NCI-H774 (cell line): Measurements from ENCODE around the gene SUMF1.
"Not testable (repeated sequence)": the region's sequence is repeated elsewhere in the genome, so short reads cannot be mapped to it uniquely, and the experiment has no call there.

Experiments used
- DNase-seq: peaks from one replicate; lab custom pipeline; 2025; lab: John Stamatoyannopoulos, UW

SUMF1 gene

DNA sequence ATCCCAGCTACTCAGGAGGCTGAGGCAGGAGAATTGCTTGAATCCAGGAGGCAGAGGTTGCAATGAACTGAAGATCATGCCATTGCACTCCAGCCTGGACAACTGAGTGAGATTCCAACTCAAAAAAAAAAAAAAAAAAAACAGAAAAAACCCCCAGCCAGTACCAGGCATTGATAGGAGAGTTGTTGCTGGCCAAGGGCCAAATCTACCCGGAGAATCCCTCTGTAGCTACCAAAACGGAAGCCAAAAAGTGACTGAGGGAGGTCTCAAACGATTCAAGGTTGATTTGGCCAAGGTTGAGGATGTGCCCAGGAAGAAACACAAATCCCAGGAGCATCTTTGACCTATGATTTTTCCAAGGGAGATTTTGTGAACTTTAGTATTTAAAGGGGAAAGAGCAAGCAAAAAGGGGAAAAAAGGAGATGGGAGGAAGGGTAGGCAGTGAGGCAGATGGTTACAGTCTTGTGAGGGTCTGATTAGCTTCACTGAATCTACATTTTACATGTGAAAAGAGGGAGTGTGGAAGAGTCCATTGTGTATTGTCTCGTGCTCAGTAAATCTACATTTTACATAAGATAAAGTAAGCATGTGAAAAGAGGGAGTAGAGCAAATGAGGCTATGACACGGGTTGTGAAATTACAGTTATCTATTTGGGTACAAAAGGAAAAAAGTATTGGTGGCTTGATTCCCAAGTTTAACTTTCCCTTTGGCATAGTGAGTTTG, 131.1 kb downstream of the SUMF1 start:
- no peak for DNase-seq

GRCh38 chr3:4334548-4334947, 132.5 kb downstream of the SUMF1 start:
- DNase-seq, result no peak

DNA sequence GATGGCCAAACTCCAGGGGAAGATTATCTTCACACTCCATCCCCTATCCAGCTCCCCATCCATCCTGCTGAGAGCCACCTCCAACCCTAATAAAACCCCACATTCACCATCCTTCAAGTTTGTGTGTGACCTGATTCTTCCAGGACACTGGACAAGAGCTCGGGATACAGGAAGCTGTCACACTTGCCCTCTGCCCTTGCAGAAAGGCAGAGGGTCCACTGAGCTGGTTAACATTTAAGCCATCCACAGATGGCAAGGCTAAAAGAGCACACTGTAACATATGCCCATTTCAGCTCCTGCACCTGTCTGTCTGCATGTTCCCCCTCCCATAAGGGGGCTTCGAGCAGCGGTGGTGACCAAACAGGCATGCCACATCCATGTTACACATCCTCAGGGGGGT, 134.1 kb downstream of the SUMF1 start:
- DNase-seq, result no peak

DNA sequence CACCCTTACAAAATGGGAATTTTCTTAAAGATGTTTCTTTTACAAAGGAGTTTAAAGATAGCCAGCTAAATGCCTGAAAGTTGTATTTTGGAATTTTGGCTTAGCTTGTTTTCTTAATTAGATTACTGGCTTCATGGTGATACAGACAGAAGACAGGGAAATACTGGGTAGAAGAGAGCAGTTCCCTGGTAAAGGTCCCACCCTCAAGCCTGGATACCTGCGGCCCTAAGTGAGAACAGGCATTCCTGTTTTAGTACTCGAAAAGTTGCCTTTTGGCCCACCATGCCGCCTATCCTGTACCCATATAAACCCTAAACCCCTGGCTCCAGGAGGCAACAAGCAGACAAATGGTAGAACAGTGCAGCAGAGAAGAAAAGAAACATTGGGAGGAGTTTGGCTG, 134.5 kb downstream of the SUMF1 start:
- DNase-seq, result no peak

DNA sequence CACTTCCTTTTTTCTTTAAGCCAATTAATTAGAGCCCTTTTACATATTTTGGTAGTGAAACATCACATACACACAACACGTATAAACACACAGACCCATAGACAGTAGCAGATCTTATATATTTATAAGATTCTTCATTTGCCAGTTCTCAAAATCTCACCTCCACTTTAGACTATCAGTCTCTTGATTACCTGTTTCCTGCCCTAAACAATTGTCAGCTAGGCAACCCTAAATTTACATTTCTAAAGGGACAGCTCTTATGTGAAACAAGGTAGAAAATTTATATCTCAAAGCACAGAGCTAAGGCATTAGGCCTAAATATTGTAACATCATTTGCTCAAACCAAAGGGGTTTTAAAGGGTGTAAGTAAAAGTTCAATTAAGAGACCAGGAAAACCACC, 135.0 kb downstream of the SUMF1 start:
- no peak for DNase-seq

DNA sequence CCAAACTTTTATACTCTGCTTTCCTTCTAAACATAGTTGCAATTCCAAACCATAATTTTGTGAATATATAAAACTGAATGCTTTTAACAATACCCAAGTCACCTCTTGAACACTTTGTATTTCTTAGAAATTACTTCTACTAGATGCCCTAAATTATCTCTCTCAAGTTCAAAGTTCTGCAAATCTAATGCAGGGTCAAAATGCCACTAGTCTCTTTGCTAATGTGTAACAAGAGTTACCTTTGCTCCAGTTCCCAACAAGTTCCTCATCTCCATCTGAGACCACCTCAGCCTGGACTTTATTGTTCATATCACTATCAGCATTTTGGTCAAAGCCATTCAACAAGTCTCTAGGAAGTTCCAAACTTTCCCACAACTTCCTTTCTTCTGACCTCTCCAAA, 137.3 kb downstream of the SUMF1 start:
- DNase-seq, result not testable (repeated sequence)

DNA sequence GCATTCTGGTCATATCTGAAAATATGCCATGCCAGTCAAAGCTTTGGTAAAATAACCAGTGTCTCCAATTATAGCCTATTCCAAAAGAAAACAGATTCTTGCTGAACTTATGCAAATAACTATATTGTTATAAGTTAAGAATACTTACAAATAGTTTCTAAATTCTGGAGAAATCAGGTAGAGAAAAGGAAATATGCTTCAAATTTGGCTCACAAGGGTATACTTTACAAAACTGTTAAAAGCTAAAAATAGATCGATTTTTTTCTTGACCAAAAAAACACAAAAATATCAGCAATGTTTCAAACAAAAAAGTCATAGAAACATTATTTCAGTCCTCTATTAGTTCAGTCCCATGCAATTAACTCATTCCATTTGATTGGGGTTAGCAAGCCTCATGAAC, 140.2 kb downstream of the SUMF1 start:
- DNase-seq, result no peak

DNA sequence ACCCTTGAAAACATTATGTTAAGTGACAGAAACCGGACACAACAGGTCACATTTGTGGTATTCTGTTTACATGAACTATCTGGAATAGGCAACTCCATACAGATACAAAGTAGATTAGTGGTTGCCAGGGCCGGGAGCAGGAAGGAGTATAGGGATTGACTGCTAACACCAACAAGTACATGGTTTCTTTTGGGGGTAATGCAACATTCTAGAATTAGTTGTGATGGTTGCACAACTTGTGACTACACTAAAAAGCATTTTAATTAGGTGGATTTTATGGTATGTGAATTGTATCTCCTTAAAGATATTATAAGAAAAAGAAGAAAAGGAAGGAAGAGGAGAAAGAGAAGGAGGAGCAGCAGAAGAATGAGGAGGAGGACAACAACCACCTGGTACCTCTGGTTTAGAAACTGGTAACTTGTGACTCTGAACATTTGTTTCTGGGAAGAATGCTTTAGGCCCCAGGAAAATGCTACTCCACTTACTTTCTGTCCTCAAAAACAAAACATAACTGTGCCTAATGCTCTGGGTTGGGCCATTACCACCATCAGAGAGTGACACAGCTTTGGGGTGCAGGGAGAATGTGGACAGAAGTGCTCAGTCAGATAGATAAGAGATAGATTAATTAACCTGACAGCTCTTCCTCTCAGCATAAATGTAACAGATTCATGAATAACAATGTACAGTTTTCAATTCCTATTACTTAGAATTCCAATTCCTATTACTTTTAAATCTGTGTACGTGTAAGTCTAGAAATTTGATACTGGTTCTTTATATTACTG, 143.6 kb downstream of the SUMF1 start:
- no peak for DNase-seq

DNA sequence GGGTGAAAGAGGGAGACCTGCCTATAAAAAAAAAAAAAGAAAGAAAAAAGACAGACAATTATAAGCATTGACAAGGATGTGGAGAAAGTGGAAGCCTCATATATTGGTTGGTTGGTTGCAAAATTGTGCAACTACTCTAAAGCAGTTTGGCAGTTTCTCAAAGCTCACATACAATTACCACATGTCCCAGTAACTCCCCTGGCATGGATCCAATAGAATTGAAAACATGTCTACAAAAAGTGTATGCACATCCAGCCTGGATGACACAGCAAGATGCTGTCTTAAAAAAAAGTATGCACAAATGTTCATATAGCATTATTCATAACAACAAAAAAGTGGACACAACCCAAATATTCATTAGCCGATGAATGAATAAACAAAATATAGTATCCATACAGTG, 144.4 kb downstream of the SUMF1 start:
- DNase-seq, result no peak

DNA sequence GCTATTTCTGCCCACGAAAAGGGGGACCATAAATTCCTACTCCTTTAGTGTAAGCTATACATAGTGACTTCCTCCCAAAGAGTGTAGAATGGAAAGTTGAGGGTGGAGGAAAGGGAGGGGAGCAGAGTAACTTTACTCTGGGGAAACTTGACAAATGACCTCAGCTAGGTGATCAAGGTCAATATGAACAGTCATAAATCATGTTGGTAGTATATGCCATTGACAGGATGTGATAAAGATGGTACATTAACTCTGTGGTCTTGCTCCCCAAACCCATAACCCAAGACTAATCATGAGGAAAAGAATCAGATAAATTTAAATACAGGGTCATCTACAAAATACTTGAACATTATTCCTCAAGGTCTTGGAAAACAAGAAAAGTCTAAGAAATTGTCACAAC, 145.3 kb downstream of the SUMF1 start:
- DNase-seq, result no peak

DNA sequence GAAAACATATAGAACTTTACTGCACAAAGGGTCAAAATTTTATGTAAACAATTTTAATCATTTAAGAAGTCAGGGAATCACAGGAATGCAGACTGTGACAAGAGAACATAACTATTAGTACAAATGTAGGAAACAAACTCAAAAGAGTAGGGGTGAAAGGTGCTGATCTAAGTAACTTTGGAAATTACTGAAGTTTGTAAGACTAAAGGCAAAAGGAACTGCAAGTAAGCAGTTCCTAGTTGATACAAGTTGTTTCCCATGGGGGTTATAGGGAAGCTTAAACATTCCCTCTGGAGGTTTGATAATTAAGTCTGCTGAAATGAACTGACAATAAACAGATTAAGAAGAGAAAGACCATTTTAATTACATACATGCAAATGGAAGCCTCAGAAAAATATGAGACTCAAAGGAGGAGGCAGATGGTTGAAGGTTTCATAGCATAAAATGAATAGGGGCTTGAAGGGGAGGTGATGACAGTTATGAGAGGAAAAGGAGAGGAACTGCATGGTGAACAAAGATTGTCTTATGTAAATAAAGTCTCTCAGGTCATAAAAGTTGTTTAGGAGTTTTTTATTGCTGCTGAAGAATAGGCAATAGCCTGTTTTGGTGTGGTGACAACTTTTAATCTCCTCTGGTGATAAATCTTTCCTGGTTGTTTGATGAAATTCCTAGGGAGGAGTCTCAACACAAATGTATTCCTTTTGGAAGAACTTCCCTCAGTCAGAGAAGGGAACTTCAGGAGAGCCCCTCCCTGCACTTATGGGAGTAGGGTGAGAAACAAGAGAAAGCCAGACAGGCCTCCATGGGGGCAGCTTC, 146.8 kb downstream of the SUMF1 start:
- DNase-seq, result no peak

DNA sequence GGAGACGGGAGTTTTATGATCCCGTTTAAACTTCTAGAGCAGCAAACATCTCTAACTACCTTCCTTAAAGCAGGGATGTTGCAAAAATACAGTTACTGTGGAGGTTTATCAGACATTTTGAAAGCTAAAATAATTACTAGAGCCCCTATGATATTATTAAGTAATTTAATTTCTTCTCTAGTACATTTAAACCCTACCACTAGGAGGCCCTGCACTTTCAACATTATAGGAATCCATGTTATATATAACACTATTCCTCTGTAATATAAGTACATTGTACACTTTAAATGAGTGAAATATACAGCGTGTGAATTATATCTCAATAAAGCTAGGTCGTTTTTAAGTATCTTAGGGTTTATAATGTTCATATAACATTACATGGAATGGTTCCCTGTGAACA, 152.4 kb downstream of the SUMF1 start:
- no peak for DNase-seq

GRCh38 chr3:4313606-4314293, 153.3 kb downstream of the SUMF1 start:
- no peak for DNase-seq

DNA sequence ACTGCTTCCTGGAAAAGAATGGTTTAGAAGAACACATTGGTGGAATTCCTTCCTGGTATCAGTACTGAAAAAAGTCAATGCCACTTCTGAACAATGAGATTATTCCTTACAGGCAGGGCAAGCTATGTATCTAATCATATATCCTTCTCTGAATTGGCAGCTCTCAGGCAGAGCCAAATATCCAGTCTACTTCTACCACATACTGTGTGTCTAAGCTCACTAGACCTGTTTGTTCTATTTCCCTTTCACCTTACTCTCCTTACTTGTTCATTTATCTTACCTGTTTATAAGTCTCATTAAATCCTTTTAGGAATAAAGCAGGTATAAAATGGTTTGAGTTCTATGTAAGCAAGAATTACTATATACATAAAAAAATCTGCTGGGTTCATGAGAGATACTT, 155.6 kb downstream of the SUMF1 start:
- DNase-seq, result no peak
